ENCODE data around the gene HBG2.
"Not testable (repeated sequence)": the region's sequence is repeated elsewhere in the genome, so short reads cannot be mapped to it uniquely, and the experiment has no call there.

Gene HBG2

GRCh38 chr11:5254646-5255413 lies at the start of gene HBG2:
TSS of gene HBG2 (minus strand) at chr11:5254781. CDS start at chr11:5254728, 53 bp downstream.
- H3K4me1 Mint-ChIP-seq, H3K4me3 Mint-ChIP-seq, H3K27me3 Mint-ChIP-seq, H3K36me3 Mint-ChIP-seq, CTCF ChIA-PET, H3K27ac Mint-ChIP-seq, H3K9me3 Mint-ChIP-seq, DNase-seq: not testable (repeated sequence)

- no peaks in the 10 kb centered on the region for H3K4me1 Mint-ChIP-seq
- DNase-seq = no peak
- no peaks in the 10 kb centered on the region for H3K9me3 Mint-ChIP-seq
- no peak overlapping the region for H3K4me3 Mint-ChIP-seq
- H3K36me3 Mint-ChIP-seq = no peaks in the 10 kb centered on the region
- CTCF ChIA-PET = no interaction called here
- no peak overlapping the region for H3K27ac Mint-ChIP-seq
- no peaks in the 10 kb centered on the region for H3K27me3 Mint-ChIP-seq
These were observed 49.5 kb upstream of the HBG2 start for GRCh38 chr11:5304046-5304445.

GRCh38 chr11:5303626-5304025 lies 49.0 kb upstream of the HBG2 start:
- Mint-ChIP-seq H3K27me3 (no peaks in the 10 kb centered on the region), H3K4me1 (no peaks in the 10 kb centered on the region), H3K27ac (no peak overlapping the region), H3K9me3 (no peaks in the 10 kb centered on the region), H3K36me3 (no peaks in the 10 kb centered on the region), H3K4me3 (no peak overlapping the region)
- no peak for DNase-seq
- CTCF ChIA-PET = no interaction called here

- CTCF ChIA-PET = no interaction called here
- Mint-ChIP-seq H3K27me3 (no peaks in the 10 kb centered on the region), H3K9me3 (no peaks in the 10 kb centered on the region), H3K27ac (no peak within 1 kb of the TSS), H3K4me3 (no peak within 1 kb of the TSS), H3K36me3 (no peaks in the 10 kb centered on the region), H3K4me1 (no peaks in the 10 kb centered on the region)
- no peak for DNase-seq
These were observed 47.3 kb upstream of the HBG2 start, which contains the start of gene OR51B4 for GRCh38 chr11:5301846-5302245. TSS of gene OR51B4 (minus strand) at chr11:5301946. CDS start at chr11:5301946, 0 bp downstream.

GRCh38 chr11:5300251-5300650 lies 45.7 kb upstream of the HBG2 start:
- H3K27ac Mint-ChIP-seq = no peak overlapping the region
- no peaks in the 10 kb centered on the region for H3K27me3 Mint-ChIP-seq
- DNase-seq = no peak
- no peaks in the 10 kb centered on the region for H3K4me1 Mint-ChIP-seq
- no peak overlapping the region for H3K4me3 Mint-ChIP-seq
- CTCF ChIA-PET = interaction anchor here (1.5 kb wide), 1 partner anchor 25 kb away, joined by 3 read pairs; no protein-coding TSS in a partner anchor
- H3K9me3 Mint-ChIP-seq = no peaks in the 10 kb centered on the region
- no peaks in the 10 kb centered on the region for H3K36me3 Mint-ChIP-seq

GRCh38 chr11:5298451-5298850 lies 43.9 kb upstream of the HBG2 start:
- Mint-ChIP-seq H3K36me3 (no peaks in the 10 kb centered on the region), H3K27ac (no peak overlapping the region), H3K9me3 (no peaks in the 10 kb centered on the region), H3K4me1 (no peaks in the 10 kb centered on the region), H3K4me3 (no peak overlapping the region), H3K27me3 (no peaks in the 10 kb centered on the region)
- no peak for DNase-seq
- CTCF ChIA-PET = no interaction called here

- CTCF ChIA-PET = interaction anchor here (0.6 kb wide), 1 partner anchor 82 kb away, joined by 3 read pairs; no protein-coding TSS in a partner anchor
- no peak overlapping the region for H3K4me3 Mint-ChIP-seq
- H3K9me3 Mint-ChIP-seq = no peaks in the 10 kb centered on the region
- H3K27ac Mint-ChIP-seq = no peak overlapping the region
- DNase-seq = no peak
- H3K27me3 Mint-ChIP-seq = no peaks in the 10 kb centered on the region
- no peaks in the 10 kb centered on the region for H3K4me1 Mint-ChIP-seq
- no peaks in the 10 kb centered on the region for H3K36me3 Mint-ChIP-seq
These were observed 43.2 kb upstream of the HBG2 start for GRCh38 chr11:5297721-5298323.

GRCh38 chr11:5294342-5294995 lies 39.9 kb upstream of the HBG2 start:
- H3K27me3 Mint-ChIP-seq, DNase-seq, H3K36me3 Mint-ChIP-seq, H3K4me3 Mint-ChIP-seq, H3K27ac Mint-ChIP-seq, H3K4me1 Mint-ChIP-seq, CTCF ChIA-PET, H3K9me3 Mint-ChIP-seq: not testable (repeated sequence)

GRCh38 chr11:5293028-5293427 lies 38.4 kb upstream of the HBG2 start:
- CTCF ChIA-PET = no interaction called here
- Mint-ChIP-seq H3K27ac (no peak overlapping the region), H3K27me3 (no peaks in the 10 kb centered on the region), H3K9me3 (no peaks in the 10 kb centered on the region), H3K4me1 (no peaks in the 10 kb centered on the region), H3K4me3 (no peak overlapping the region), H3K36me3 (no peaks in the 10 kb centered on the region)
- DNase-seq = no peak

GRCh38 chr11:5291207-5291838 lies 36.7 kb upstream of the HBG2 start:
- no peak overlapping the region for H3K27ac Mint-ChIP-seq
- CTCF ChIA-PET = interaction anchor here (1.0 to 1.4 kb wide), 2 partner anchors 166 to 172 kb away, joined by 3 to 6 read pairs; no protein-coding TSS in a partner anchor
- no peak for DNase-seq
- no peaks in the 10 kb centered on the region for H3K27me3 Mint-ChIP-seq
- no peaks in the 10 kb centered on the region for H3K4me1 Mint-ChIP-seq
- H3K36me3 Mint-ChIP-seq = no peaks in the 10 kb centered on the region
- H3K4me3 Mint-ChIP-seq = no peak overlapping the region
- H3K9me3 Mint-ChIP-seq = no peaks in the 10 kb centered on the region

GRCh38 chr11:5290106-5290505 lies 35.5 kb upstream of the HBG2 start:
- CTCF ChIA-PET = interaction anchor here (1.0 to 1.4 kb wide), 2 partner anchors 165 to 171 kb away, joined by 3 to 6 read pairs; no protein-coding TSS in a partner anchor

GRCh38 chr11:5289696-5290095 lies 35.1 kb upstream of the HBG2 start:
- H3K4me1 Mint-ChIP-seq = no peaks in the 10 kb centered on the region
- CTCF ChIA-PET = no interaction called here
- no peak for DNase-seq
- H3K9me3 Mint-ChIP-seq = no peaks in the 10 kb centered on the region
- no peaks in the 10 kb centered on the region for H3K36me3 Mint-ChIP-seq
- H3K4me3 Mint-ChIP-seq = no peak overlapping the region
- no peaks in the 10 kb centered on the region for H3K27me3 Mint-ChIP-seq
- H3K27ac Mint-ChIP-seq = no peak overlapping the region

More at GRCh38 chr11:5290106-5290505, 35.5 kb upstream of the HBG2 start:
- H3K4me1 Mint-ChIP-seq = no peaks in the 10 kb centered on the region
- no peaks in the 10 kb centered on the region for H3K27me3 Mint-ChIP-seq
- no peak overlapping the region for H3K4me3 Mint-ChIP-seq
- no peaks in the 10 kb centered on the region for H3K9me3 Mint-ChIP-seq
- no peak for DNase-seq
- H3K27ac Mint-ChIP-seq = no peak overlapping the region
- no peaks in the 10 kb centered on the region for H3K36me3 Mint-ChIP-seq

GRCh38 chr11:5288906-5289550 lies 34.4 kb upstream of the HBG2 start:
- no peaks in the 10 kb centered on the region for H3K4me1 Mint-ChIP-seq
- H3K9me3 Mint-ChIP-seq = no peaks in the 10 kb centered on the region
- H3K27ac Mint-ChIP-seq = no peak overlapping the region
- H3K4me3 Mint-ChIP-seq = no peak overlapping the region
- CTCF ChIA-PET = no interaction called here
- no peaks in the 10 kb centered on the region for H3K27me3 Mint-ChIP-seq
- H3K36me3 Mint-ChIP-seq = no peaks in the 10 kb centered on the region
- DNase-seq = no peak
